Adrenal gland (tissue), 12 donors: ENCODE data around the gene CFTR. TPM values are rescaled to one million over a fixed set of nuclear protein-coding genes. Genes with fewer than 3 reads are reported as not detected.

ENCODE experiments used
- DNase-seq, 7 donors: peaks; one replicate each; pipeline ENCODE4 v3.0.0-alpha.2; 2019 to 2020
- H3K27ac ChIP-seq, 5 donors: fragments of 200-600 bp; sonication (generic) in 4 of 5; 1 replicate in 3 of 5; 2 replicates in 2 of 5; pipeline versions ENCODE4 v1.5.1 to v1.8.0; 2016 to 2020; ENCODE audit warnings: mild to moderate bottlenecking in 1 of 5
- H3K27me3 ChIP-seq: fragments of 200-600 bp; 2 replicates; pipeline ENCODE4 v1.8.0; 2021
- H3K36me3 ChIP-seq, 2 donors: fragments of 200-600 bp; replicated peaks in 1 of 2; 1 replicate in 1 of 2; 2 replicates in 1 of 2; pipeline versions ENCODE4 v1.5.1 to v1.8.0; 2018 to 2022
- H3K4me1 ChIP-seq, 2 donors: fragments of 200-600 bp; replicated peaks in 1 of 2; 1 replicate in 1 of 2; 2 replicates in 1 of 2; pipeline versions ENCODE4 v1.5.1 to v1.8.0; 2018 to 2021
- H3K4me3 ChIP-seq, 4 donors: fragments of 200-600 bp; sonication (generic) in 3 of 4; one replicate each; pipeline ENCODE4 v1.5.1; 2016 to 2018
- H3K9me3 ChIP-seq, 3 donors: fragments of 200-600 bp; sonication (generic) in 1 of 3; replicated peaks in 1 of 3; 1 replicate in 2 of 3; 2 replicates in 1 of 3; pipeline versions ENCODE4 v1.5.1 to v1.8.0; 2016 to 2021
- CTCF ChIP-seq, 6 experiments: fragments of 450-650 bp in 4 of 6; fragments of 200-600 bp in 2 of 6; sonication (generic) in 1 of 6; IDR thresholded peaks; 1 replicate in 5 of 6; 2 replicates in 1 of 6; pipeline versions ENCODE4 v1.5.1 to v1.8.0; 2016 to 2021; ENCODE audit warnings: antibody characterized with exemption in 6 of 6, mild to moderate bottlenecking in 2 of 6, moderate library complexity in 1 of 6
- POLR2A ChIP-seq, 2 donors: fragments of 450-650 bp; IDR thresholded peaks; one replicate each; pipeline ENCODE4 v1.6.1; 2017; ENCODE audit warnings: antibody characterized with exemption in 2 of 2, mild to moderate bottlenecking in 2 of 2, moderate library complexity in 1 of 2
- WGBS, 4 donors: extraction: QIAGEN DNeasy Blood & Tissue Kit in 2 of 4; methylation state at CpG; one replicate each; pipeline versions ENCODE4 v1.1.5 to v1.1.7; 2013 to 2017; 5-methylcytosine and 5-hydroxymethylcytosine counted together
- intact Hi-C, 2 donors: fragments of 100-400 bp; cut with DNase I; formaldehyde crosslinking; loops; one replicate each; pipeline versions ENCODE4 v1.14.1 to v1.15.0; 2022 to 2023
- polyA plus RNA-seq, 3 donors: library from polyadenylated mRNA; stranded (reverse); fragments of 200-250 nt in 2 of 3; fragments of 350-450 nt in 1 of 3; fragmentation: Illumina TruSeq in 1 of 3; extraction: RNeasy Lipid Tissue Mini Kit (QIAGEN cat#74804) in 1 of 3; gene quantifications; one replicate each; pipeline ENCODE4 v1.2.3, GENCODE V29; 2013 to 2014
- total RNA-seq, 9 donors: library from RNA; depleted of rRNA in 4 of 9; stranded (reverse); fragments of >200 nt in 4 of 9; fragments of 120-200 nt in 1 of 9; fragmentation: NEBNext Ultra II Directional in 1 of 9; extraction: Animal tissue kit (Norgen Biotek cat#: 25700) in 1 of 9; gene quantifications; one replicate each; pipeline versions ENCODE4 v1.1.0 to v1.2.4, GENCODE V29; 2013 to 2023
- donor health status: healthy with polysubstance abuse.
- donor health status: Bipolar disorder and iron deficiency.
- donor health status: DM: yes; HTN: yes; CAD: no.
- donor health status: DM: no; HTN: no; CAD: no.
- donor health status: DM: no; HTN: no; CAD: no.
- donor health status: DM: yes; HTN: yes; CAD: no.

Gene CFTR
- total and polyA plus RNA-seq, 12 donors: 0.07 to 0.22 (median 0.08) TPM; not detected in 9

GRCh38 chr7:117673839-117674238 is 194.0 kb downstream of the CFTR start:
- no peaks in the 10 kb centered on the region for H3K9me3 ChIP-seq
- TF ChIP-seq CTCF (IDR thresholded peaks at IDR 0.05) (peak in 3 of 6 experiments; percentile 17 to 36 (median 21)), POLR2A (IDR thresholded peaks at IDR 0.05) (no peak)
- H3K27ac ChIP-seq: no peak overlapping the region
- H3K4me1 ChIP-seq: no peaks in the 10 kb centered on the region
- intact Hi-C loops: no loop called here
- H3K27me3 ChIP-seq: peaks cover 5% of the 10 kb centered on the region
- no peaks in the 10 kb centered on the region for H3K36me3 ChIP-seq
- no peak for DNase-seq
- no peak overlapping the region for H3K4me3 ChIP-seq

- 10 to 19% (median 11%) methylated on average over 3 of the region's 3 CpGs for WGBS, 4 donors
- Histone ChIP-seq H3K36me3 (no peaks in the 10 kb centered on the region), H3K4me3 (no peak overlapping the region), H3K4me1 (no peaks in the 10 kb centered on the region), H3K27me3 (peaks cover 5% of the 10 kb centered on the region), H3K27ac (no peak overlapping the region), H3K9me3 (no peaks in the 10 kb centered on the region)
- DNase-seq: no peak
- TF ChIP-seq CTCF (IDR thresholded peaks at IDR 0.05) (no peak), POLR2A (IDR thresholded peaks at IDR 0.05) (no peak)
- intact Hi-C loops: no loop called here
These were observed 194.8 kb downstream of the CFTR start for GRCh38 chr7:117674617-117675016.

- WGBS, 4 donors: 63 to 73% (median 64%) methylated on average over 3 of the region's 3 CpGs
- H3K27me3 ChIP-seq: peaks cover 5% of the 10 kb centered on the region
- intact Hi-C loops: no loop called here
These were observed 195.9 kb downstream of the CFTR start for GRCh38 chr7:117675497-117676435.

GRCh38 chr7:117679120-117679519 is 199.3 kb downstream of the CFTR start:
- no peak for TF ChIP-seq POLR2A (IDR thresholded peaks at IDR 0.05)
- TF ChIP-seq CTCF (IDR thresholded peaks at IDR 0.05): no peak

More at GRCh38 chr7:117675497-117676435, 195.9 kb downstream of the CFTR start:
- DNase-seq: no peak
- Histone ChIP-seq H3K27ac (no peak overlapping the region), H3K4me1 (no peaks in the 10 kb centered on the region), H3K4me3 (no peak overlapping the region), H3K36me3 (no peaks in the 10 kb centered on the region), H3K9me3 (no peaks in the 10 kb centered on the region)
- TF ChIP-seq CTCF (IDR thresholded peaks at IDR 0.05): no peak
- no peak for TF ChIP-seq POLR2A (IDR thresholded peaks at IDR 0.05)

More at GRCh38 chr7:117679120-117679519, 199.3 kb downstream of the CFTR start:
- 54 to 66% (median 63%) methylated on average over 3 of the region's 3 CpGs for WGBS, 4 donors
- Histone ChIP-seq H3K27me3 (peaks cover 5% of the 10 kb centered on the region), H3K27ac (no peak overlapping the region), H3K4me3 (no peak overlapping the region), H3K36me3 (no peaks in the 10 kb centered on the region), H3K4me1 (no peaks in the 10 kb centered on the region), H3K9me3 (no peaks in the 10 kb centered on the region)
- no peak for DNase-seq
- intact Hi-C loops: no loop called here
